ENCODE results near the gene LENG9. TPM values are rescaled to one million over a fixed set of nuclear protein-coding genes. Genes with fewer than 3 reads are reported as not detected.

LENG9 gene
- total RNA-seq, 2 donors from 2014 or later, result 2.5 to 3.5 TPM

GRCh38 chr19:54418030-54418929 is 45.3 kb downstream of the LENG9 start:
- peaks cover 10% of the 10 kb centered on the region for H3K4me1 Mint-ChIP-seq
- WGBS, 2 experiments (ENCODE audit: insufficient coverage in 1 of 2, insufficient read length in 1 of 2), result 44 to 62% methylated on average over 12 to 23 of the region's 25 CpGs
- Histone ChIP-seq H3K36me3 (ENCODE audit: control insufficient read depth, insufficient read depth, low read length) (no peaks in the 10 kb centered on the region), H3K4me3 (ENCODE audit: low read length) (no peak overlapping the region), H3K4me1 (ENCODE audit: control insufficient read depth, insufficient read depth, low read length) (no peaks in the 10 kb centered on the region), H3K27me3 (ENCODE audit: control insufficient read depth, insufficient read depth, low read length, poor library complexity, severe bottlenecking) (peaks cover 51% of the 10 kb centered on the region), H3K9ac (ENCODE audit: extremely low read depth, low read length, poor library complexity, severe bottlenecking) (no peak overlapping the region), H3K27ac (ENCODE audit: low read depth, low read length) (peak overlapping the region; percentile 83), H3K9me3 (ENCODE audit: control insufficient read depth, low read length) (no peaks in the 10 kb centered on the region)
- no peak overlapping the region for H3K4me3 Mint-ChIP-seq
- no peaks in the 10 kb centered on the region for H3K36me3 Mint-ChIP-seq (ENCODE audit: low read depth)
- peak; percentile 68 for DNase-seq
- peaks cover 13% of the 10 kb centered on the region for H3K9me3 Mint-ChIP-seq
- no peak overlapping the region for H3K27ac Mint-ChIP-seq
- peaks cover 87% of the 10 kb centered on the region for H3K27me3 Mint-ChIP-seq (ENCODE audit: insufficient read depth)
- TF ChIP-seq, protein P1, sequence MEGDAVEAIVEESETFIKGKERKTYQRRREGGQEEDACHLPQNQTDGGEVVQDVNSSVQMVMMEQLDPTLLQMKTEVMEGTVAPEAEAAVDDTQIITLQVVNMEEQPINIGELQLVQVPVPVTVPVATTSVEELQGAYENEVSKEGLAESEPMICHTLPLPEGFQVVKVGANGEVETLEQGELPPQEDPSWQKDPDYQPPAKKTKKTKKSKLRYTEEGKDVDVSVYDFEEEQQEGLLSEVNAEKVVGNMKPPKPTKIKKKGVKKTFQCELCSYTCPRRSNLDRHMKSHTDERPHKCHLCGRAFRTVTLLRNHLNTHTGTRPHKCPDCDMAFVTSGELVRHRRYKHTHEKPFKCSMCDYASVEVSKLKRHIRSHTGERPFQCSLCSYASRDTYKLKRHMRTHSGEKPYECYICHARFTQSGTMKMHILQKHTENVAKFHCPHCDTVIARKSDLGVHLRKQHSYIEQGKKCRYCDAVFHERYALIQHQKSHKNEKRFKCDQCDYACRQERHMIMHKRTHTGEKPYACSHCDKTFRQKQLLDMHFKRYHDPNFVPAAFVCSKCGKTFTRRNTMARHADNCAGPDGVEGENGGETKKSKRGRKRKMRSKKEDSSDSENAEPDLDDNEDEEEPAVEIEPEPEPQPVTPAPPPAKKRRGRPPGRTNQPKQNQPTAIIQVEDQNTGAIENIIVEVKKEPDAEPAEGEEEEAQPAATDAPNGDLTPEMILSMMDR (conservative IDR thresholded peaks at IDR 0.05), result no peak

DNA sequence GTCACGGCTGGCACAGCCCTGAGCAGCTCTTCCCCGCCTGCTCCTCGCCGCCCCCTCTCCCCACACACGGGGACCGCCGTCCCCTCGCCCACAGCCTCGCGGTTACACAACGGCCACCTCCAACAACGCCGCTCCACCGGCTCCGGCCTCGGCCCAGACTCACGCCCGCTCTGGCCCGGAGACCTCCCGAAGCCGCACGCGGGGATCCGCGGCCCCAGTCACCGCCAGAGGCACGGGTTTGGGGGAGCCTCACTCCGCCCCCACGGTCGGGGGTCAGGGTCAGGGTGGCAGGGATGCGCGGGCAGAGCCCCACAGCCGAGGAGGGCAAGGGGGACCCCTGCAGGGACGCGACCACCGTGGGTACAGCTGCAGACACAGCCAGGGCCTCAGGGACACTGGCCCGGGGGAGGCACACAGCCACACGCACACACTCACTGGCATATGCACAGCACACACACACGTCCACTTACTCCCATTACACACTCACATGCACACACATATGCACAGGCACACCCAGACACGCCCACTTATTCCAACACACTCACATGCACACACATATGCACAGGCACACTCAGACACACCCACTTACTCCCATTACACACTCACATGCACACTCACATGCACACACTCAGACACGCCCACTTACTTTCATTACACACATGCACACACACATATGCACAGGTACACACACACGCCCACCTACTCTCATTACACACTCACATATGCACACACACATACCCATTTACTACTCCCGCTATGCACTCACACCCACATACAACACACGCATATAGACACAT is 46.7 kb downstream of the LENG9 start:
- H3K27me3 ChIP-seq (ENCODE audit: control insufficient read depth, insufficient read depth, low read length, poor library complexity, severe bottlenecking), result peaks cover 56% of the 10 kb centered on the region
- TF ChIP-seq, protein P1 (conservative IDR thresholded peaks at IDR 0.05), result no peak
- H3K27ac ChIP-seq (ENCODE audit: low read depth, low read length), result no peak overlapping the region
- H3K9ac ChIP-seq (ENCODE audit: extremely low read depth, low read length, poor library complexity, severe bottlenecking), result no peak overlapping the region
- H3K9me3 ChIP-seq (ENCODE audit: control insufficient read depth, low read length), result no peaks in the 10 kb centered on the region
- DNase-seq, result peak; percentile 61
- H3K27ac Mint-ChIP-seq, result no peak overlapping the region
- no peaks in the 10 kb centered on the region for H3K4me1 ChIP-seq (ENCODE audit: control insufficient read depth, insufficient read depth, low read length)
- H3K4me3 Mint-ChIP-seq, result no peak overlapping the region
- H3K4me1 Mint-ChIP-seq, result peaks cover 10% of the 10 kb centered on the region
- peaks cover 87% of the 10 kb centered on the region for H3K27me3 Mint-ChIP-seq (ENCODE audit: insufficient read depth)
- no peaks in the 10 kb centered on the region for H3K36me3 Mint-ChIP-seq (ENCODE audit: low read depth)
- H3K9me3 Mint-ChIP-seq, result peaks cover 13% of the 10 kb centered on the region
- H3K36me3 ChIP-seq (ENCODE audit: control insufficient read depth, insufficient read depth, low read length), result no peaks in the 10 kb centered on the region
- WGBS, 2 experiments (ENCODE audit: insufficient coverage in 1 of 2, insufficient read length in 1 of 2), result 61 to 77% methylated on average over 12 to 44 of the region's 44 CpGs
- no peak overlapping the region for H3K4me3 ChIP-seq (ENCODE audit: low read length)

GRCh38 chr19:54415901-54416673 is 47.5 kb downstream of the LENG9 start:
- Histone ChIP-seq H3K36me3 (ENCODE audit: control insufficient read depth, insufficient read depth, low read length) (no peaks in the 10 kb centered on the region), H3K27ac (ENCODE audit: low read depth, low read length) (no peak overlapping the region), H3K9me3 (ENCODE audit: control insufficient read depth, low read length) (no peaks in the 10 kb centered on the region), H3K9ac (ENCODE audit: extremely low read depth, low read length, poor library complexity, severe bottlenecking) (no peak overlapping the region), H3K27me3 (ENCODE audit: control insufficient read depth, insufficient read depth, low read length, poor library complexity, severe bottlenecking) (peaks cover 51% of the 10 kb centered on the region), H3K4me1 (ENCODE audit: control insufficient read depth, insufficient read depth, low read length) (no peaks in the 10 kb centered on the region), H3K4me3 (ENCODE audit: low read length) (no peak overlapping the region)
- Mint-ChIP-seq H3K4me1 (peaks cover 6% of the 10 kb centered on the region), H3K27ac (no peak overlapping the region), H3K9me3 (peaks cover 13% of the 10 kb centered on the region), H3K36me3 (ENCODE audit: low read depth) (no peaks in the 10 kb centered on the region), H3K27me3 (ENCODE audit: insufficient read depth) (peaks cover 85% of the 10 kb centered on the region), H3K4me3 (peak overlapping the region; percentile 36)
- TF ChIP-seq, protein P1 (conservative IDR thresholded peaks at IDR 0.05), result no peak
- DNase-seq, result peak; percentile 60
- 17 to 20% methylated on average over 5 to 28 of the region's 28 CpGs for WGBS, 2 experiments (ENCODE audit: insufficient coverage in 1 of 2, insufficient read length in 1 of 2)
